Measurements from ENCODE around the gene KLF6.
A peak's percentile ranks its signal among the peaks of the same experiment; 100 is the strongest.

Gene KLF6

DNA sequence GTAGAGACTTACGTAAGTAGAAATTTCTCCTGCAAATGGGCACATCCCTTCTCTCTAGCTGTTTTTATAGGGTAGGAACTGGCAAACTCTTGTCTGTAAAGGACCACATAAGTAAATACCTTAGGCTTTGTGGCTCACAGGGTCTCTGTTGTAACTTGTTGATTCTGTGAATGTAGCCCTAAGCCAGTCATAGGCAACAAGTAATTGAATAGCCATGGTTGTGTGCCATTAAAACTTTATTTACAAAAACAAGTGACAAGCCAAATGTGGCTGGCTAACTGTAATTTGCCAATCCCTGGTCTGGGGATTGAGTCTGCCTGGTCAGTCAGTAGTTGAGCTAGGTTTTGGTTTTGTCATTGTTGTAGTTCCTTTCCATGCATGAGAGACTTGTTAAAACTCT, 5.3 kb upstream of the KLF6 start:
- FAIRE-seq: no peak
- no peak for DNase-seq (ENCODE audit: insufficient read length, low spot score)

DNA sequence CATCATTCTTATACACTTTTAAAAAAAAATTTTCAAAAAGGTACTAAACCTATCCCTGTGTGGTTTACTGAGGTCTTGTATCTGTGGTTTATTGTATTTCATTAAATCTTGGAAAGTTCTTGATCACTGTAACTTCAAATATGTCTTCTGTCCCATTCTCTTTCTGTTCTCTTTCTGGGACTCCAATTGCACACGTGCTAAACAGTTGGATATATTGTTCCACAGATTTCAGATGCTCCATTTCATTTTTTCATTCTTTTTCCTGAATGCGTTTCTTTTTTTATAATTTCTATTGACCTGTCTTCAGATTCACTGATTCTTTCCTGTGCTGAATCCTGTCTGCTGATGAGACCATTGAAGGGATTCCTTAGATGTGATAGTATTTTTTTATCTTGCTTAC, 4.6 kb upstream of the KLF6 start:
- FAIRE-seq: no peak

DNA sequence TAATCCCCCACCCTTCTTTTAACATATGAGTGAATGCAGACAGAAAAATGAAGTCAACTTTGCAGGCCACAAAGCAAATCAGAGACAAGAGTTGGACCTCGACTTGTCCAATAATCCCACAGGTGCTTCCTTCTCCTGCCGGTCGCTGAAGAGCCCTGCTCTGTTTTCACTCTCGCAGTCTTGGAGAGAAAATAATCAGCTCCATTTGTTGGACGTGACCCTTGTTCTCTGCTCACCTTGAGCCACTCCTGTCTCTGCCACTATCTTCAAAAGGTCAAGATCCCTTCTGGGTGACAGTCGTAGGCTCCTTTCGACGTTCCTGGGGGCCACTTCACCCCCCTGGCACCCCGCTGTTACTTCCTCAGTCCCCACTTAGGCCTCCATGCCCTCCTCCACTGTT, 2.8 kb upstream of the KLF6 start:
- FAIRE-seq (no peak), DNase-seq (ENCODE audit: insufficient read length, low spot score) (no peak)

More for the DNA sequence above, 4.6 kb upstream of the KLF6 start:
- DNase-seq (ENCODE audit: insufficient read length, low spot score): no peak

GRCh38 chr10:3787016-3787400, 2.0 kb upstream of the KLF6 start:
- no peak for DNase-seq (ENCODE audit: insufficient read length, low spot score)
- FAIRE-seq: no peak

GRCh38 chr10:3786295-3787015, 1.4 kb upstream of the KLF6 start:
- DNase-seq (ENCODE audit: insufficient read length, low spot score) (no peak), FAIRE-seq (no peak)

DNA sequence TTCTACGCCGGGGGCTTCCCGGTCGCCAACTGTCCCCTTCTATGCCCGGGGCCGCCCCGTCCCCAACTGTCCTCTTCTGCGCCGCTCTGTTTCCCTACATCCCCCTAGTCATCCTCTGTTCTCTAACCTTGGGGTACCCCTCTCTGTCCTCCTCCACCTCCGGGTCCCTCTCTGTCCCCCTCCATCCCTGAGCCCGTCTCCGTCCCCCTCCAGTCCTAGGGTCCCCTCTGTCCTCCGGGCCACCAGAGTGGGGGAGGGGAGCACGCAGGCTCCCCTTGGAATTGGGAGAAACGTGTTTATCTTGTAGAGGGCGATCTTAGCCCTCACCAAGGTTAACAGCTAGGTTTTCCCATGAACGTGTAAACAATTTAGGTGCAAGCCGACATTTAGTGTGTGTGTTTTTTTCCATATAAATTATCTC, 852 bp upstream of the KLF6 start:
- DNase-seq (ENCODE audit: insufficient read length, low spot score) (no peak), FAIRE-seq (no peak)

DNA sequence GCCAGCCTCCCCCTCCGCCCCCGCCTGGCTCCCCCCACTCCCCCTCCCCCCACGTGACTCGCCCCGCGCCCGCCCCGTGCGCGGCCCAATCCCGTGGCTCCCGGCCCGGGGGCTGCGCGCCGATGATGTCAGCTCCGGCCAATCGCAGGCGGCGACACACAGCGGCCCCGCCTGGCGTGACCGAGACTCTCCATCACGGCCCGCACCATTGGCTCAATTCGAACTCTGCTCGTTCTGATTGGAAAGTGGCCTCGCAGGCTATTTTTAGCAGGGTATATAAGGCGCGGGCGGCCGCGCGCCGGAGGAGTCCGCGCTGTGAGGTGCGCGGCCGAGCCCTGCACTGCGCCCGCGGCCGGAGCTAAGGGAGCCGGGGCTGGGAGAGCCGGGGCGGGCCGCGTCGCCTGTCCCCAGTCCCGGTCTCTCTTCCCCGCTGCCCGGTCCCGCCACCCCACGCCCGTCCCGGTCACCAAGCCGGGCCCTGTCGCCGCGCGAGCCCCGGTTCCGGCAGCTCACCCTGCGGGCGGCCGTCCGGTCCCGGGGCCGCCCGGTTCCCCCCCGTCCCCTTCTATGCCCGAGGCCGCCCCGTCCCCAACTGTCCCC, 342 bp upstream of the KLF6 start:
- peak; percentile 89 for FAIRE-seq

GRCh38 chr10:3783682-3784432, 1.2 kb downstream of the KLF6 start:
- FAIRE-seq (no peak), DNase-seq (ENCODE audit: insufficient read length, low spot score) (no peak)

More for the DNA sequence above, 342 bp upstream of the KLF6 start:
- DNase-seq (ENCODE audit: insufficient read length, low spot score): peak; percentile 97

- DNase-seq (ENCODE audit: insufficient read length, low spot score) (no peak), FAIRE-seq (no peak)
These were observed 1.7 kb downstream of the KLF6 start for GRCh38 chr10:3783316-3783681.

DNA sequence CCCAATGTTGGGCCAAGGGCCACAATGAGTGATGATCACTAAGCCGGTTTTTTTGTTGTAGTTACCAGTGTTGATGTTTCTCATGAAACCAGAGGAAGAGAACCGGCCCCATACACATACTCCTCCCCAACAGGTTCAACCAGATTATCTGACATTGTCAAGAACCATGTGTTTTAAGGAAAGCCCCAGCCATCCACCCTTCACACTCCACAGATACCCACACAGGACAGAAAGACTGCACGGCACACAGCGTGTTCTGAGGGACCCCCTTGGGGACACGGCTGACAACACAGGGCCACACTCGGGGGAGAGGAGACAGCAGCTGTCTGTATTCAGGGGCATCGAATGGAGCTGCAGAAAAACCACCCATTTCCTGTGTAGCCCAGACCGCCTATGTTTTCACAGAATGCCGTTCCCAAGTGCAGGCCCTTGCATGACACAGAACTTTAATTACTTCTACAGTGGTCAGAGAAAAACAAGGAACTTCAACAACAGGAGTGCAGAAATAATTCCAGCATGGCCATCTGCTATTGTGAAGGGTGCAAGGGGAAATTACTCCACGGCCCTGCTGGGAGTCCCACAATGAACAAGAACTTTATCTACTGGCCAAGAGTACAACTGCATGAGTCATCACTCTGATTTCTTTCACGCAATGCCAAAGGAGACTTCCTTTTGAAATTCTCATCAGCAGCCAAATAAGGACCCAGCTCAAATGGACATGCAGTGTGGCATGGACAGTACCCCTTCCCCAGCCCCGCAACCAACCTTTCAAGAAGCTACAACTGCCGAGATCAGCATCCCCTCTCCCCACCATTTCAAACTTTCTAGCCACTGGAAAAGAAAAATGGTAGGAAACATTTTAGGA, 2.3 kb downstream of the KLF6 start:
- no peak for FAIRE-seq

GRCh38 chr10:3782146-3782450, 2.9 kb downstream of the KLF6 start:
- FAIRE-seq (no peak), DNase-seq (ENCODE audit: insufficient read length, low spot score) (no peak)

More for the DNA sequence above, 2.3 kb downstream of the KLF6 start:
- DNase-seq (ENCODE audit: insufficient read length, low spot score): no peak

GRCh38 chr10:3781468-3782145, 3.4 kb downstream of the KLF6 start:
- DNase-seq (ENCODE audit: insufficient read length, low spot score): no peak
- no peak for FAIRE-seq

DNA sequence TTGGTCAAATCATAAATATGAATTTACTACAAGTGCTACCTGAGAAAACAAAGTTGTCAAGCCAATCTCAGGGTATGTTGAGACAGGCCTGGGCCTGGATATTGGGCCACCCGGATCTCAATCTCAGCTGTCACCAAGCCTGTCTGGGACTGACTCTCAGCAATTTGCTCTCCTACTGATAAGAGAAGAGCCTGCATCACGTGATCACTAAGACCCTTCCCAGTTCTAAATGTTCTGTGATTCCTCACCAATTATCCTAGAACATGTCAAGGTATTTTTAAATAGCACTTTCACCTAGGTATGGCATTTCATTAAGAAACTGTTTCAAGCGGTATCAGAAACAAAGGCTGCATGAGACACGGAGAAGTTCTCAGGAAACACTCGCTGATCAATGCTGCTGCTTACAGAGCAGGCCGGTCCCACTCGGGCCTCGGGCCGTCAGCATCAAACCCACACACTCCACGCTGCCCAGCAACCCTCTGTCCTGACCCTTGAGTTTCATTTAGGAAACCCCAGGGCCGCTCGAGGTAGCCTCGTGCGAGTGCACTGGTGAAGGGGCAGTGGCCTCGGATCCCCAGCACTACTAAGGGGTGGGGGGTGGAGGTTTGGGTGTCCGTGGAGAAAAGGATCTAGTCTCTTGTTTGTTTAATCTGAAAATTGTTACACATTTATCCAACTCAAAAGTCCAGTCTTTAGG, 4.1 kb downstream of the KLF6 start:
- FAIRE-seq: no peak

GRCh38 chr10:3780021-3780770, 4.8 kb downstream of the KLF6 start:
- FAIRE-seq: no peak
- DNase-seq (ENCODE audit: insufficient read length, low spot score): no peak

More for the DNA sequence above, 4.1 kb downstream of the KLF6 start:
- DNase-seq (ENCODE audit: insufficient read length, low spot score): no peak

- FAIRE-seq (no peak), DNase-seq (ENCODE audit: insufficient read length, low spot score) (no peak)
These were observed 5.8 kb downstream of the KLF6 start for GRCh38 chr10:3779158-3779741.

DNA sequence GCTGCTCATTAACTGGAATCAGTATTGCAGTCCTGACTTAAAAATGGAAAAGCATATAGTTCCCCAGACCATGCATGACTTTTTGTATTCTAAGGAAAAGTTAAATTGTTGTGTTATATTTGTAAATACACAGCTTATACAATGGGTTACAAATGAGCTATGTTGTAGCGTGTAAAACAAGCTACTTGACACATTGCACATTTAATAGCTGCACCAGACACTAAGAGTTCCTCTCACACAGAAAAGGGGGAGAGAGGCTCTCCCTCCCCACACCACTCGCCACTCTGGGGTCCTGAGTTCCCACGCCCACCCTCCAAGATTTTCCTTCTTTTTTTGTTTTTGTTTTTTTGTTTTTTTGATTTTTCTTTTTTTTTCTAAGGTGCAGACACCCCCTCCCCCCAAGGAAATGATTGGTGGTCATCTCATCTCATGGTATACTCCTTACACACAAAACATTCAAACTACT, 6.3 kb downstream of the KLF6 start:
- FAIRE-seq (no peak), DNase-seq (ENCODE audit: insufficient read length, low spot score) (no peak)

GRCh38 chr10:3777981-3778691, 6.9 kb downstream of the KLF6 start:
- FAIRE-seq (no peak), DNase-seq (ENCODE audit: insufficient read length, low spot score) (no peak)

Data from HTR-8/SVneo (cell line).